Sigmoid colon (tissue), 4 donors: ENCODE results near the gene SLC19A1.

ENCODE experiments used
- POLR2A ChIP-seq, 2 donors: fragments of 450-650 bp; IDR thresholded peaks; one replicate each; pipeline ENCODE4 v1.6.1; 2016; ENCODE audit warnings: antibody characterized with exemption in 2 of 2, mild to moderate bottlenecking in 2 of 2, moderate library complexity in 2 of 2
- POLR2AphosphoS5 ChIP-seq, 4 donors: sonication (generic); formaldehyde crosslinking; IDR thresholded peaks; one replicate each; pipeline ENCODE4 v1.6.1; 2017; ENCODE audit warnings: antibody characterized with exemption in 4 of 4
- TF ChIP-seq, protein P1 (sequence below), 4 experiments: fragments of 450-650 bp in 3 of 4; fragments of 200-600 bp in 1 of 4; IDR thresholded peaks; one replicate each; pipeline ENCODE4 v1.5.1; 2016 to 2019; ENCODE audit warnings: antibody characterized with exemption in 4 of 4, mild to moderate bottlenecking in 3 of 4, moderate library complexity in 2 of 4

DNA sequence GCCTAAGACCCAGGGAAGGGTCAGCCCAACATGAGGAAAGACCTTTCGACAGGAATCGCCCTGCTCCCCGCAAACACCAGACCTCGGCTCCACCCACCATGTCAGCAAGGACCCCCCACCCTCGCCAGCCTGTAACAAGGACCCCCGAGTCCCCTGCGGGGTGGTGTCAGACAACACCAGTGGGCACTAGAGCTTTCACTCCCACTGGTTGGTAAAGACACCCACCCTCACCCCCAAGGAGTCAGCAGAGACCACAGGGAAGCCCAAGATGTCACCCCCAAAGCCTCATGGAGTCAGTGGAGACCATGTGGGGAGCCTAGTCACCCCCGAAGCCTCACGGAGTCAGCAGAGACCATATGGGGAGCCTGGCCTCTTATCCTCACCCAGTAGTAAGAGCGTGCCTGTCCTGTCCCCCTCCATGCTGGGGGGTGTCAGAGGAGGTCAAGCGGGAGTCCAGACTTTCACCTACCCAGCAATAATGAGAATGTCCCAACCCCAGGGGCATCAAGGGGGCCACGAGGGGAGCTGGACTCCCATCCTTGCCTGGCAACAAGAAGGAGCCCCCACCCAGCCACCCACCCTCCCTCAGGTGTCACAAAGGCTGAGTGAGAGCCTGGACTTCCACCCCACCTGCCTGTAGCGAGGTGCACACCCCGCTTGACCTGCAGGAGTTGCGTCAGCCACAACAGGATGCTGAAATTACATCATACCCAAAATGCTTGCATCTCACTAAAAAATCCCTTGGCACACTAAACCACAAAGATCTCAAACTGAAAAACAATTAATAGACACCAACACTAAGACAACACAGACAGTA, 24.8 kb downstream of the SLC19A1 start:
- TF ChIP-seq, protein P1, sequence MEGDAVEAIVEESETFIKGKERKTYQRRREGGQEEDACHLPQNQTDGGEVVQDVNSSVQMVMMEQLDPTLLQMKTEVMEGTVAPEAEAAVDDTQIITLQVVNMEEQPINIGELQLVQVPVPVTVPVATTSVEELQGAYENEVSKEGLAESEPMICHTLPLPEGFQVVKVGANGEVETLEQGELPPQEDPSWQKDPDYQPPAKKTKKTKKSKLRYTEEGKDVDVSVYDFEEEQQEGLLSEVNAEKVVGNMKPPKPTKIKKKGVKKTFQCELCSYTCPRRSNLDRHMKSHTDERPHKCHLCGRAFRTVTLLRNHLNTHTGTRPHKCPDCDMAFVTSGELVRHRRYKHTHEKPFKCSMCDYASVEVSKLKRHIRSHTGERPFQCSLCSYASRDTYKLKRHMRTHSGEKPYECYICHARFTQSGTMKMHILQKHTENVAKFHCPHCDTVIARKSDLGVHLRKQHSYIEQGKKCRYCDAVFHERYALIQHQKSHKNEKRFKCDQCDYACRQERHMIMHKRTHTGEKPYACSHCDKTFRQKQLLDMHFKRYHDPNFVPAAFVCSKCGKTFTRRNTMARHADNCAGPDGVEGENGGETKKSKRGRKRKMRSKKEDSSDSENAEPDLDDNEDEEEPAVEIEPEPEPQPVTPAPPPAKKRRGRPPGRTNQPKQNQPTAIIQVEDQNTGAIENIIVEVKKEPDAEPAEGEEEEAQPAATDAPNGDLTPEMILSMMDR (IDR thresholded peaks at IDR 0.05), result no peak
- TF ChIP-seq POLR2A (IDR thresholded peaks at IDR 0.05) (no peak), POLR2AphosphoS5 (IDR thresholded peaks at IDR 0.05) (no peak)
